GM12878 (cell line): ENCODE results near the gene GJD3.
"Not testable (repeated sequence)": the region's sequence is repeated elsewhere in the genome, so short reads cannot be mapped to it uniquely, and the experiment has no call there.

ENCODE experiments used
- CBX3 ChIP-seq: fragments of 200-600 bp; sonication (generic); IDR thresholded peaks from 2 replicates; pipeline ENCODE4 v1.6.1; 2016; ENCODE audit warnings: low read depth, borderline replicate concordance
- POLR2A ChIP-seq: IDR thresholded peaks from 2 replicates; pipeline ENCODE4 v1.6.1; 2011; ENCODE audit warnings: low read depth, mild to moderate bottlenecking, low read length
- ZNF274 ChIP-seq: IDR thresholded peaks from one replicate; pipeline ENCODE4 v1.8.0; 2011; ENCODE audit not compliant: insufficient read length, insufficient read depth
- TF ChIP-seq, protein P1 (sequence below), 3 experiments: IDR thresholded peaks in 2 of 3; conservative IDR thresholded peaks in 1 of 3; 2 replicates each; pipeline ENCODE4 v1.5.1; 2011; ENCODE audit warnings: low read depth in 3 of 3, low read length in 3 of 3, mild to moderate bottlenecking in 3 of 3, control low read depth in 2 of 3, moderate library complexity in 2 of 3, inconsistent platforms in 1 of 3, mixed read lengths in 1 of 3; ENCODE audit not compliant: control insufficient read depth in 2 of 3, insufficient read depth in 1 of 3; ENCODE audit errors: extremely low read depth in 1 of 3
- TF ChIP-seq, protein P2 (sequence below): IDR thresholded peaks from 2 replicates; pipeline ENCODE4 v1.6.1; 2012; ENCODE audit warnings: low read depth, low read length, improper control_type of control experiment
- TF ChIP-seq, protein P3 (sequence below): fragments of 150-350 bp; IDR thresholded peaks from 2 replicates; pipeline ENCODE4 v1.6.1; 2016; ENCODE audit warnings: low read depth, low read length
- TF ChIP-seq, protein P4 (sequence below): IDR thresholded peaks from 2 replicates; pipeline ENCODE4 v1.6.1; 2012; ENCODE audit warnings: mild to moderate bottlenecking, low read depth, low read length

DNA sequence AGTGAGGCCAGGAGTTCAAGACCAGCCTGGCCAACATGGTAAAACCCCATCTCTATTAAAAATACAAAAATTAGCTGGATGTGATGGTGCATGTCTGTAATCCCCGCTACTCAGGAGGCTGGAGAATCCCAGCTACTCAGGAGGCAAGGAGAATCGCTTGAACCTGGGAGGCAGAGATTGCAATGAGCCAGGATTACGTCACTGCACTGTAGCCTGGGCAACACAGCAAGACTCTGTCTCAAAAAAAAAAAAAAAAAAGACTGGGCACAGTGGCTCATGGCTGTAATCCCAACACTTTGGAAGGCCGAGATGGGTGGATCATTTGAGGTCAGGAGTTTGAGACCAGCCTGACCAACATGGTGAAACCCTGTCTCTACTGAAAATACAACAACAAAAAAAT is 45.0 kb upstream of the GJD3 start:
- TF ChIP-seq, protein P1, sequence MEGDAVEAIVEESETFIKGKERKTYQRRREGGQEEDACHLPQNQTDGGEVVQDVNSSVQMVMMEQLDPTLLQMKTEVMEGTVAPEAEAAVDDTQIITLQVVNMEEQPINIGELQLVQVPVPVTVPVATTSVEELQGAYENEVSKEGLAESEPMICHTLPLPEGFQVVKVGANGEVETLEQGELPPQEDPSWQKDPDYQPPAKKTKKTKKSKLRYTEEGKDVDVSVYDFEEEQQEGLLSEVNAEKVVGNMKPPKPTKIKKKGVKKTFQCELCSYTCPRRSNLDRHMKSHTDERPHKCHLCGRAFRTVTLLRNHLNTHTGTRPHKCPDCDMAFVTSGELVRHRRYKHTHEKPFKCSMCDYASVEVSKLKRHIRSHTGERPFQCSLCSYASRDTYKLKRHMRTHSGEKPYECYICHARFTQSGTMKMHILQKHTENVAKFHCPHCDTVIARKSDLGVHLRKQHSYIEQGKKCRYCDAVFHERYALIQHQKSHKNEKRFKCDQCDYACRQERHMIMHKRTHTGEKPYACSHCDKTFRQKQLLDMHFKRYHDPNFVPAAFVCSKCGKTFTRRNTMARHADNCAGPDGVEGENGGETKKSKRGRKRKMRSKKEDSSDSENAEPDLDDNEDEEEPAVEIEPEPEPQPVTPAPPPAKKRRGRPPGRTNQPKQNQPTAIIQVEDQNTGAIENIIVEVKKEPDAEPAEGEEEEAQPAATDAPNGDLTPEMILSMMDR (IDR thresholded peaks at IDR 0.05 in 2 of 3, conservative IDR thresholded peaks at IDR 0.05 in 1 of 3; ENCODE audit: control insufficient read depth in 2 of 3, extremely low read depth in 1 of 3, insufficient read depth in 1 of 3, low read depth in 3 of 3, low read length in 3 of 3), result not testable (repeated sequence)
- not testable (repeated sequence) for TF ChIP-seq ZNF274, CBX3, POLR2A
- TF ChIP-seq, protein P2, sequence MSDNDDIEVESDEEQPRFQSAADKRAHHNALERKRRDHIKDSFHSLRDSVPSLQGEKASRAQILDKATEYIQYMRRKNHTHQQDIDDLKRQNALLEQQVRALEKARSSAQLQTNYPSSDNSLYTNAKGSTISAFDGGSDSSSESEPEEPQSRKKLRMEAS, result not testable (repeated sequence)
- TF ChIP-seq, protein P3, sequence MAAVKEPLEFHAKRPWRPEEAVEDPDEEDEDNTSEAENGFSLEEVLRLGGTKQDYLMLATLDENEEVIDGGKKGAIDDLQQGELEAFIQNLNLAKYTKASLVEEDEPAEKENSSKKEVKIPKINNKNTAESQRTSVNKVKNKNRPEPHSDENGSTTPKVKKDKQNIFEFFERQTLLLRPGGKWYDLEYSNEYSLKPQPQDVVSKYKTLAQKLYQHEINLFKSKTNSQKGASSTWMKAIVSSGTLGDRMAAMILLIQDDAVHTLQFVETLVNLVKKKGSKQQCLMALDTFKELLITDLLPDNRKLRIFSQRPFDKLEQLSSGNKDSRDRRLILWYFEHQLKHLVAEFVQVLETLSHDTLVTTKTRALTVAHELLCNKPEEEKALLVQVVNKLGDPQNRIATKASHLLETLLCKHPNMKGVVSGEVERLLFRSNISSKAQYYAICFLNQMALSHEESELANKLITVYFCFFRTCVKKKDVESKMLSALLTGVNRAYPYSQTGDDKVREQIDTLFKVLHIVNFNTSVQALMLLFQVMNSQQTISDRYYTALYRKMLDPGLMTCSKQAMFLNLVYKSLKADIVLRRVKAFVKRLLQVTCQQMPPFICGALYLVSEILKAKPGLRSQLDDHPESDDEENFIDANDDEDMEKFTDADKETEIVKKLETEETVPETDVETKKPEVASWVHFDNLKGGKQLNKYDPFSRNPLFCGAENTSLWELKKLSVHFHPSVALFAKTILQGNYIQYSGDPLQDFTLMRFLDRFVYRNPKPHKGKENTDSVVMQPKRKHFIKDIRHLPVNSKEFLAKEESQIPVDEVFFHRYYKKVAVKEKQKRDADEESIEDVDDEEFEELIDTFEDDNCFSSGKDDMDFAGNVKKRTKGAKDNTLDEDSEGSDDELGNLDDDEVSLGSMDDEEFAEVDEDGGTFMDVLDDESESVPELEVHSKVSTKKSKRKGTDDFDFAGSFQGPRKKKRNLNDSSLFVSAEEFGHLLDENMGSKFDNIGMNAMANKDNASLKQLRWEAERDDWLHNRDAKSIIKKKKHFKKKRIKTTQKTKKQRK, result not testable (repeated sequence)
- TF ChIP-seq, protein P4, sequence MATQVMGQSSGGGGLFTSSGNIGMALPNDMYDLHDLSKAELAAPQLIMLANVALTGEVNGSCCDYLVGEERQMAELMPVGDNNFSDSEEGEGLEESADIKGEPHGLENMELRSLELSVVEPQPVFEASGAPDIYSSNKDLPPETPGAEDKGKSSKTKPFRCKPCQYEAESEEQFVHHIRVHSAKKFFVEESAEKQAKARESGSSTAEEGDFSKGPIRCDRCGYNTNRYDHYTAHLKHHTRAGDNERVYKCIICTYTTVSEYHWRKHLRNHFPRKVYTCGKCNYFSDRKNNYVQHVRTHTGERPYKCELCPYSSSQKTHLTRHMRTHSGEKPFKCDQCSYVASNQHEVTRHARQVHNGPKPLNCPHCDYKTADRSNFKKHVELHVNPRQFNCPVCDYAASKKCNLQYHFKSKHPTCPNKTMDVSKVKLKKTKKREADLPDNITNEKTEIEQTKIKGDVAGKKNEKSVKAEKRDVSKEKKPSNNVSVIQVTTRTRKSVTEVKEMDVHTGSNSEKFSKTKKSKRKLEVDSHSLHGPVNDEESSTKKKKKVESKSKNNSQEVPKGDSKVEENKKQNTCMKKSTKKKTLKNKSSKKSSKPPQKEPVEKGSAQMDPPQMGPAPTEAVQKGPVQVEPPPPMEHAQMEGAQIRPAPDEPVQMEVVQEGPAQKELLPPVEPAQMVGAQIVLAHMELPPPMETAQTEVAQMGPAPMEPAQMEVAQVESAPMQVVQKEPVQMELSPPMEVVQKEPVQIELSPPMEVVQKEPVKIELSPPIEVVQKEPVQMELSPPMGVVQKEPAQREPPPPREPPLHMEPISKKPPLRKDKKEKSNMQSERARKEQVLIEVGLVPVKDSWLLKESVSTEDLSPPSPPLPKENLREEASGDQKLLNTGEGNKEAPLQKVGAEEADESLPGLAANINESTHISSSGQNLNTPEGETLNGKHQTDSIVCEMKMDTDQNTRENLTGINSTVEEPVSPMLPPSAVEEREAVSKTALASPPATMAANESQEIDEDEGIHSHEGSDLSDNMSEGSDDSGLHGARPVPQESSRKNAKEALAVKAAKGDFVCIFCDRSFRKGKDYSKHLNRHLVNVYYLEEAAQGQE, result not testable (repeated sequence)
